Prostate gland (tissue), 2 donors: ENCODE data around the gene TNP2.

ENCODE experiments used
- POLR2A ChIP-seq: fragments of 450-650 bp; IDR thresholded peaks from one replicate; pipeline ENCODE4 v1.6.1; 2016; ENCODE audit warnings: antibody characterized with exemption, mild to moderate bottlenecking
- POLR2AphosphoS5 ChIP-seq: sonication (generic); formaldehyde crosslinking; IDR thresholded peaks from one replicate; pipeline ENCODE4 v1.6.1; 2017; ENCODE audit warnings: antibody characterized with exemption
- TF ChIP-seq, protein P1 (sequence below), 4 experiments: fragments of 200-600 bp in 2 of 4; fragments of 450-650 bp in 2 of 4; sonication (generic) in 2 of 4; IDR thresholded peaks; 1 replicate in 3 of 4; 2 replicates in 1 of 4; pipeline ENCODE4 v1.5.1; 2016 to 2019; ENCODE audit warnings: antibody characterized with exemption in 4 of 4, mild to moderate bottlenecking in 2 of 4, moderate library complexity in 2 of 4

DNA sequence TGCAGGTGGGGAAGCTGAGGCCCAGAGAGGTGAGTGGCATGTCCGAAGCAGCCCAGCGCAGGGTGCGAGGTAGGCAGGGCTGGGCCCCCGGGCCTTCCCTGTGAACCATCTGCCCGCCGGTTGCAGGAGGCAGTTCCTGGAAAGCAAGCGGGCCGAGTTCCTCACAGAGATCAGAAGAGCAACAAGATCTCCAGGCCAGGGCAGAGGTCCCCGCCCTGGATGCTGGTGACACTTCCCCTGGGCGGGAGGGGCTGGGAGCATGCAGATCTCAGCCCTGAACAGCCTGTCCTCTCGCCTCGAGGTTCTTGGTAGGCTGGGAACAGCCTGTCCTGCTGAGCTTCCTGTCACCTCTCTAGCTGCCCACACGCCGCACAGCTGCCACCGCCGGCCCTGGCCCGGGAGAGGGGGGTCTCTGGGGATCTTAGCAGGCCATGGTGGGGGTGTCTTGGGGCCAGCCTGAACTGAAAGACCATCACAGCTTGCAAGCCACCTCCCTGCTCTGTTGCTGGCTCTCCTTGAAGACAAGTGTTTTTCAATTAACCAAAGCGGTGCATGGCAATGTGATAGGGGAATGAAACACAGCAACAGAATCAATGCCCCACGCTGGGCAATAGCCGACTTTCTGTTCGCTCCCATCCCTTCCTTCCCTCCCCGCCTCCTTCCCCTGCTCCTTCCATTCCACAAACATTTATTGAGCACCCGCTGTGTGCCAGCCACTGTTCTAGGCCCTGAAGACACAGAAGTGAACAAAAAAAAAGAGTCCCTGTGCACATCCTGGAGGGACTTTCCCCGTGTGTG, 44.8 kb downstream of the TNP2 start:
- TF ChIP-seq, protein P1, sequence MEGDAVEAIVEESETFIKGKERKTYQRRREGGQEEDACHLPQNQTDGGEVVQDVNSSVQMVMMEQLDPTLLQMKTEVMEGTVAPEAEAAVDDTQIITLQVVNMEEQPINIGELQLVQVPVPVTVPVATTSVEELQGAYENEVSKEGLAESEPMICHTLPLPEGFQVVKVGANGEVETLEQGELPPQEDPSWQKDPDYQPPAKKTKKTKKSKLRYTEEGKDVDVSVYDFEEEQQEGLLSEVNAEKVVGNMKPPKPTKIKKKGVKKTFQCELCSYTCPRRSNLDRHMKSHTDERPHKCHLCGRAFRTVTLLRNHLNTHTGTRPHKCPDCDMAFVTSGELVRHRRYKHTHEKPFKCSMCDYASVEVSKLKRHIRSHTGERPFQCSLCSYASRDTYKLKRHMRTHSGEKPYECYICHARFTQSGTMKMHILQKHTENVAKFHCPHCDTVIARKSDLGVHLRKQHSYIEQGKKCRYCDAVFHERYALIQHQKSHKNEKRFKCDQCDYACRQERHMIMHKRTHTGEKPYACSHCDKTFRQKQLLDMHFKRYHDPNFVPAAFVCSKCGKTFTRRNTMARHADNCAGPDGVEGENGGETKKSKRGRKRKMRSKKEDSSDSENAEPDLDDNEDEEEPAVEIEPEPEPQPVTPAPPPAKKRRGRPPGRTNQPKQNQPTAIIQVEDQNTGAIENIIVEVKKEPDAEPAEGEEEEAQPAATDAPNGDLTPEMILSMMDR (IDR thresholded peaks at IDR 0.05): no peak
- TF ChIP-seq POLR2AphosphoS5 (peak; percentile 57), POLR2A (no peak)
